A549 (cell line): ENCODE results near the gene GIMAP5. TPM values are rescaled to one million over a fixed set of nuclear protein-coding genes. Genes with fewer than 3 reads are reported as not detected.

Source experiments
- ATAC-seq, 2 experiments: fragments of 200-7000 bp in 1 of 2; fragments of >200 bp in 1 of 2; cut with Nextera tagmentation in 1 of 2; cut with Tn5 transposase in 1 of 2; 3 replicates each; pipeline versions ENCODE4 v1.8.0 to v1.9.1; 2018 to 2020; ENCODE audit warnings: mild to moderate bottlenecking in 1 of 2, moderate library complexity in 1 of 2
- CTCF ChIA-PET: fragments of 300-600 bp; sonication (Branson Sonifier 250); formaldehyde crosslinking; extraction: SDS; loops from one replicate; lab custom pipeline; 2021; ENCODE audit warnings: antibody characterized with exemption, inconsistent platforms; lab: Yijun Ruan, JAX
- POLR2A ChIA-PET: fragments of 350-600 bp; formaldehyde crosslinking; extraction: SDS; loops from one replicate; lab custom pipeline; 2021; ENCODE audit warnings: antibody characterized with exemption, inconsistent platforms; lab: Yijun Ruan, JAX
- DNase-seq, 2 experiments: peaks; one replicate each; pipeline versions ENCODE4 v3.0.0 to v3.0.0-alpha.2; 2011 to 2016; ENCODE audit warnings: low read depth in 1 of 2, low spot score in 1 of 2
- FAIRE-seq: peaks from 2 replicates; lab custom pipeline; 2011; peaks lifted over from hg19 to GRCh38; lab: Jason Lieb, UNC
- H3K27ac ChIP-seq, 2 experiments: fragments of >200 bp; sonication (Bioruptor Twin); formaldehyde crosslinking; 3 replicates each; pipeline ENCODE4 v1.5.1; 2016 to 2017
- H3K4me1 ChIP-seq: fragments of >200 bp; sonication (Bioruptor Twin); formaldehyde crosslinking; 3 replicates; pipeline ENCODE4 v1.6.1; 2016
- H3K4me2 ChIP-seq: fragments of >200 bp; sonication (Bioruptor Twin); formaldehyde crosslinking; 3 replicates; pipeline ENCODE4 v1.6.1; 2016
- H3K4me3 ChIP-seq: fragments of >200 bp; sonication (Bioruptor Twin); formaldehyde crosslinking; 3 replicates; pipeline ENCODE4 v1.5.1; 2016
- H3K9me3 ChIP-seq: fragments of >200 bp; sonication (Bioruptor Twin); formaldehyde crosslinking; 3 replicates; pipeline ENCODE4 v1.6.1; 2016
- BHLHE40 ChIP-seq: IDR thresholded peaks from 2 replicates; pipeline ENCODE4 v1.6.1; 2012; ENCODE audit warnings: low read depth, low read length, inconsistent platforms
- CBX2 ChIP-seq: fragments of 200-600 bp; sonication (generic); IDR thresholded peaks from 2 replicates; pipeline ENCODE4 v1.6.1; 2016; ENCODE audit warnings: low read depth, mild to moderate bottlenecking, borderline replicate concordance
- CHD4 ChIP-seq: fragments of 200-600 bp; sonication (generic); IDR thresholded peaks from 2 replicates; pipeline ENCODE4 v1.6.1; 2016; ENCODE audit warnings: antibody characterized with exemption, mild to moderate bottlenecking, borderline replicate concordance
- EHF ChIP-seq: fragments of 250-450 bp; sonication (Bioruptor Pico); IDR thresholded peaks from 2 replicates; pipeline ENCODE4 v1.5.0; 2020; ENCODE audit warnings: mild to moderate bottlenecking
- EHMT2 ChIP-seq: fragments of 200-600 bp; sonication (generic); IDR thresholded peaks from 2 replicates; pipeline ENCODE4 v1.6.1; 2016; ENCODE audit warnings: antibody characterized with exemption, low read depth, mild to moderate bottlenecking, moderate library complexity
- EP300 ChIP-seq, 2 experiments: fragments of >200 bp; sonication (Bioruptor Twin); formaldehyde crosslinking; IDR thresholded peaks; 2 replicates in 1 of 2; 3 replicates in 1 of 2; pipeline ENCODE4 v1.6.1; 2016 to 2017
- FOXS1 ChIP-seq: fragments of 250-450 bp; sonication (Bioruptor Pico); IDR thresholded peaks from 2 replicates; pipeline ENCODE4 v1.5.0; 2020; ENCODE audit warnings: mild to moderate bottlenecking, moderate library complexity
- HEYL ChIP-seq: fragments of 250-450 bp; sonication (Bioruptor Pico); IDR thresholded peaks from 2 replicates; pipeline ENCODE4 v1.8.0; 2021; ENCODE audit warnings: mild to moderate bottlenecking, moderate library complexity
- HOXA7 ChIP-seq: fragments of 250-450 bp; sonication (Bioruptor Pico); IDR thresholded peaks from 2 replicates; pipeline ENCODE4 v1.5.0; 2020; ENCODE audit warnings: mild to moderate bottlenecking, moderate library complexity
- HOXB5 ChIP-seq: fragments of 250-450 bp; sonication (Bioruptor Pico); IDR thresholded peaks from 2 replicates; pipeline ENCODE4 v1.5.0; 2020; ENCODE audit warnings: mild to moderate bottlenecking, moderate library complexity
- JUN ChIP-seq, 2 experiments: fragments of >200 bp; sonication (Bioruptor Twin); formaldehyde crosslinking; IDR thresholded peaks; 2 replicates in 1 of 2; 3 replicates in 1 of 2; pipeline ENCODE4 v1.6.1; 2016 to 2017
- JUNB ChIP-seq: fragments of >200 bp; sonication (Bioruptor Twin); formaldehyde crosslinking; IDR thresholded peaks from 2 replicates; pipeline ENCODE4 v1.6.1; 2016
- KDM5A ChIP-seq: fragments of 200-600 bp; sonication (generic); IDR thresholded peaks from 2 replicates; pipeline ENCODE4 v1.6.1; 2016; ENCODE audit warnings: antibody characterized with exemption, mild to moderate bottlenecking
- MAZ ChIP-seq: fragments of 150-350 bp; IDR thresholded peaks from 2 replicates; pipeline ENCODE4 v1.6.1; 2014; ENCODE audit warnings: antibody characterized with exemption, low read depth, low read length, borderline replicate concordance
- NFE2L2 ChIP-seq: fragments of 150-350 bp; conservative IDR thresholded peaks from 2 replicates; pipeline ENCODE4 v1.6.1; 2014; ENCODE audit warnings: low read length
- NR3C1 ChIP-seq: fragments of >200 bp; sonication (Bioruptor Twin); formaldehyde crosslinking; IDR thresholded peaks from 3 replicates; pipeline ENCODE4 v1.6.1; 2017
- PHF8 ChIP-seq: fragments of 200-600 bp; sonication (generic); IDR thresholded peaks from 2 replicates; pipeline ENCODE4 v1.6.1; 2016; ENCODE audit warnings: low read depth, mild to moderate bottlenecking, antibody characterized with exemption, moderate library complexity, borderline replicate concordance
- POLR2A ChIP-seq: IDR thresholded peaks from 2 replicates; pipeline ENCODE4 v1.6.1; 2012; ENCODE audit warnings: mild to moderate bottlenecking, low read length
- RAD21 ChIP-seq, 2 experiments: fragments of >200 bp in 1 of 2; sonication (Bioruptor Twin) in 1 of 2; formaldehyde crosslinking in 1 of 2; IDR thresholded peaks in 1 of 2; conservative IDR thresholded peaks in 1 of 2; 2 replicates in 1 of 2; 3 replicates in 1 of 2; pipeline ENCODE4 v1.6.1; 2012 to 2018; ENCODE audit warnings: inconsistent platforms in 1 of 2
- RARB ChIP-seq: fragments of 250-450 bp; sonication (Bioruptor Pico); IDR thresholded peaks from 2 replicates; pipeline ENCODE4 v1.8.0; 2021; ENCODE audit warnings: mild to moderate bottlenecking, moderate library complexity
- RFX5 ChIP-seq: fragments of 450-650 bp; IDR thresholded peaks from 2 replicates; pipeline ENCODE4 v1.7.1; 2014; ENCODE audit warnings: antibody characterized with exemption, mild to moderate bottlenecking, moderate library complexity
- TFCP2L1 ChIP-seq: fragments of 250-450 bp; sonication (Bioruptor Pico); IDR thresholded peaks from 2 replicates; pipeline ENCODE4 v1.5.0; 2021; ENCODE audit warnings: mild to moderate bottlenecking
- ZC3H11A ChIP-seq: fragments of 450-650 bp; IDR thresholded peaks from 2 replicates; pipeline ENCODE4 v1.6.1; 2014; ENCODE audit warnings: antibody characterized with exemption, mild to moderate bottlenecking
- WGBS: methylation state at CpG from one replicate; pipeline ENCODE4 v1.1.6; 2017; ENCODE audit errors: missing lambda C conversion rate; 5-methylcytosine and 5-hydroxymethylcytosine counted together
- polyA plus RNA-seq, 4 experiments: library from polyadenylated mRNA; depleted of rRNA in 3 of 4; stranded (reverse); fragments of >200 nt; fragmentation: RNase III in 1 of 4; extraction: RNeasy Plus Mini Kit Qiagen cat#74134 plus additional on column Dnase treatment in 1 of 4; gene quantifications; 2 replicates in 3 of 4; 3 replicates in 1 of 4; pipeline ENCODE4 v1.2.3, GENCODE V29; 2011 to 2017
- TF ChIP-seq, protein P1 (sequence below): fragments of 250-450 bp; sonication (Bioruptor Pico); IDR thresholded peaks from 2 replicates; pipeline ENCODE4 v1.5.0; 2020; ENCODE audit warnings: low read depth, mild to moderate bottlenecking, moderate library complexity
- TF ChIP-seq, protein P2 (sequence below): IDR thresholded peaks from 2 replicates; pipeline ENCODE4 v1.6.1; 2012; ENCODE audit warnings: low read depth, borderline replicate concordance
- TF ChIP-seq, protein P3 (sequence below): fragments of 150-350 bp; IDR thresholded peaks from 2 replicates; pipeline ENCODE4 v1.6.1; 2014; ENCODE audit warnings: low read depth, mild to moderate bottlenecking, low read length
- TF ChIP-seq, protein P4 (sequence below): fragments of >200 bp; sonication (Bioruptor Twin); formaldehyde crosslinking; IDR thresholded peaks from 2 replicates; pipeline ENCODE4 v1.6.1; 2016

Gene GIMAP5
- polyA plus RNA-seq, 2 of the 4 experiments (the other 2 are of a cell fraction), result not detected

DNA sequence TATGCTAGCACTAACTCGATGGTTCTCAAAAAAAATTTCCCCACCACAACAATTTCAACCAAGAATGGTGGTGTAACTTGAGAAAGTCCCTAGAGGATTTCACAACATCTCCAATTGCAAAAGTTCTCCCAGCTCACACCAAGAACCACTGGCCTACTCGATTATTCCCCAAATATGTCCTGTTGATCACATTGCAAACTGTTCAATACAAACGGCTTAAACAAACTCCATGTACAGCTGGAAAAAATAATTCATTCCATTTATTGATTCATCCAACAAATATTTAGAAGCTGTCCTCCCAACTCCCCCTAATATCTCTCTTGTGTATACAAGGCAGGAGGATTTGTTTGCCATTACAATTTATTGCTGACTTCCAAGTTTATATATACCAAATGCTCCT lies 43.9 kb downstream of the GIMAP5 start (continued):
- TF ChIP-seq, protein P1, sequence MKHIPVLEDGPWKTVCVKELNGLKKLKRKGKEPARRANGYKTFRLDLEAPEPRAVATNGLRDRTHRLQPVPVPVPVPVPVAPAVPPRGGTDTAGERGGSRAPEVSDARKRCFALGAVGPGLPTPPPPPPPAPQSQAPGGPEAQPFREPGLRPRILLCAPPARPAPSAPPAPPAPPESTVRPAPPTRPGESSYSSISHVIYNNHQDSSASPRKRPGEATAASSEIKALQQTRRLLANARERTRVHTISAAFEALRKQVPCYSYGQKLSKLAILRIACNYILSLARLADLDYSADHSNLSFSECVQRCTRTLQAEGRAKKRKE, result no peak
- TF ChIP-seq CHD4 (no peak), NR3C1 (no peak), NFE2L2 (no peak), PHF8 (no peak)

DNA sequence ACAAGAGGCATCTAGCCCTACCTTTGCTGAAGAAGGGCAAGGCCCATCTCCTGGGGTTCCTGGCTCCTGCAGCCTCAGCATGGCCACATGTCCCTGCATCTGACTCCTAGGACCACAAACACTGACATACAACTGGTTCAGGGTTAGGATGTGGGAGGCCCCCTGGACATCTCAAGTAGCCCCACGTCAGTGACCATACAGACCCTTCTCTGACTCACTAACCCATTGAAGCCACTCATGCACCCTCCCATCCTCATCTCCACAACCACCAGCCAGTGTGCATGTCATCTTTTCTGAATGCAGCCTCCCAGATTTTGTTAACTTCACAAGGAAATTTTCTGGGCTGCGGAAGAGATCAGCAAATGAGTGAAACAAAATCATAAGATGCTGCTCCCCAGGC lies 44.7 kb downstream of the GIMAP5 start:
- TF ChIP-seq BHLHE40, result no peak
- no peak for TF ChIP-seq NFE2L2
- ChIA-PET POLR2A (no interaction called here), CTCF (no interaction called here)
- H3K27ac ChIP-seq, result no peak overlapping the region
- no peak overlapping the region for H3K4me3 ChIP-seq
- DNase-seq (no peak), ATAC-seq (no peak), FAIRE-seq (no peak)
- WGBS, result 66% methylated on average over 2 of the region's 2 CpGs
- H3K4me2 ChIP-seq, result no peak overlapping the region
- no peaks in the 10 kb centered on the region for H3K9me3 ChIP-seq
- 0 out of 3 replicates have a peak, but pooled peaks cover 12% of the 10 kb centered on the region for H3K4me1 ChIP-seq

DNA sequence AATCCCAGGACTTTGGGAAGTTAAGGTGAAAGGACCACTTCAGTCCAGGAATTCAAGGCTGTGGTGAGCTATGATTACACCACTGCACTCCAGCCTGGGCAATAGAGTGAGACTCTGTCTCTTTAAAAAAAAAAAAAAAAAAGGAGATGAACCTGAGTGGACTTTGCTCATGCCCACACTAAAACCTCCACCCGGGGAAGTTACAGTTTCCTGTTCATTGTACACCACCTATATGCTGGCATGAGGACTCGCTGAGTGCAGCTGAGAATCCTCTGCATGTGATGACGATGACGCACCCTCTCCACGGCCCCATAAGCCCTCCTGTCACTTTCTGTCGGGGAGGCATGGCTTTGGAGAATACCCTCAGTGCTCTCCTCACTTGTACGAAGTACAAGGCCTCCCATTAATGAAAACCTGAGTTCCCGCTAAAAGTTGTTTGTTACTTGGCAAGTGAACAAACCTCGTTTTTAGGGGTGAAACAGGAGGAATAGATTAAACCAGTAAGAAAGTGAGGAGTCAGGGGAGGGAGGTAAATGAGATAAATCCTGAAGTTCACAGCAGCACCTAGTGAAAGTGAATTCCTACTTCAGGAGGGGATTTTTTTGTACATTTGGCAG lies 47.0 kb downstream of the GIMAP5 start:
- 0 out of 3 replicates have a peak, but pooled peaks cover 12% of the 10 kb centered on the region for H3K4me1 ChIP-seq
- H3K4me2 ChIP-seq, result peak overlapping the region; percentile 48
- TF ChIP-seq RFX5 (no peak), EP300 (IDR thresholded peaks at IDR 0.05) (no peak), TFCP2L1 (CRISPR knock-in tag) (no peak), KDM5A (no peak), JUNB (no peak), POLR2A (no peak)
- TF ChIP-seq, all 56 proteins: peak for 0
- Histone ChIP-seq H3K9me3 (no peaks in the 10 kb centered on the region), H3K27ac (no peak overlapping the region), H3K4me3 (no peak overlapping the region)
- DNase-seq (peak in 1 of 2 experiments; percentile 12), ATAC-seq (peak in 1 of 2 experiments; percentile 47; a peak in 3 of 6 replicates), FAIRE-seq (no peak)
- POLR2A ChIA-PET, result no interaction called here
- CTCF ChIA-PET, result interaction anchor here (0.6 to 0.7 kb wide), 2 partner anchors 85 to 1689 kb away, joined by 3 read pairs; no protein-coding TSS in a partner anchor
- WGBS, result 40% methylated on average over 9 of the region's 9 CpGs

DNA sequence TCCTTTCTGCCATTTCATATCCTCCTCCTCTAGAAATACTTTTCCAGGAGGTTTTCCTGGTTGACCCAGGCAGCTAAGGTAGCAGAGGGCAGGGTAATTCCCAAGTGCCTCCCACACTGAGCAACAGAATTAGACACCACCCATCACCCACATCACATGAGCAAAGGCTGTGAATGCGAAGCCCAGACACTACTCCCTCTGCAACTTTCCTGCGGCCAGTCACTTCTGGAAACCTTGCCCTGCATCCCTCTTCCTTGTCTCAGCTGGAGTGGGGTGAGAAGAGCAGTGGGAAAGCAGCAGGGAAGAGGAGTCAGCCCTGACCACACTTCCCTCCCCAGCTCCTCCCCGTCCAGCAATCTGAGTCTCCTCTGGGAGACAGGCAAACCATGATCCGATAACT lies 47.7 kb downstream of the GIMAP5 start:
- H3K4me1 ChIP-seq, result 0 out of 3 replicates have a peak, but pooled peaks cover 12% of the 10 kb centered on the region
- DNase-seq, result no peak
- H3K4me2 ChIP-seq, result no peak overlapping the region
- peak in 1 of 2 experiments; percentile 50; a peak in 3 of 6 replicates for ATAC-seq
- TF ChIP-seq RARB, result no peak
- TF ChIP-seq EHF (CRISPR knock-in tag), result no peak
- TF ChIP-seq NFE2L2, result no peak
- no peak for TF ChIP-seq MAZ
- TF ChIP-seq, protein P2, sequence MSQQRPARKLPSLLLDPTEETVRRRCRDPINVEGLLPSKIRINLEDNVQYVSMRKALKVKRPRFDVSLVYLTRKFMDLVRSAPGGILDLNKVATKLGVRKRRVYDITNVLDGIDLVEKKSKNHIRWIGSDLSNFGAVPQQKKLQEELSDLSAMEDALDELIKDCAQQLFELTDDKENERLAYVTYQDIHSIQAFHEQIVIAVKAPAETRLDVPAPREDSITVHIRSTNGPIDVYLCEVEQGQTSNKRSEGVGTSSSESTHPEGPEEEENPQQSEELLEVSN, result no peak
- no peak for TF ChIP-seq JUN (IDR thresholded peaks at IDR 0.05)
- no peak for TF ChIP-seq CBX2
- TF ChIP-seq RAD21 (conservative IDR thresholded peaks at IDR 0.05 in 1 of 2, IDR thresholded peaks at IDR 0.05 in 1 of 2), result no peak
- TF ChIP-seq FOXS1 (CRISPR knock-in tag), result no peak
- TF ChIP-seq HOXA7 (CRISPR knock-in tag), result no peak
- TF ChIP-seq EP300 (IDR thresholded peaks at IDR 0.05), result no peak
- no peak for TF ChIP-seq HOXB5 (CRISPR knock-in tag)
- TF ChIP-seq EHMT2, result no peak
- TF ChIP-seq, protein P3, sequence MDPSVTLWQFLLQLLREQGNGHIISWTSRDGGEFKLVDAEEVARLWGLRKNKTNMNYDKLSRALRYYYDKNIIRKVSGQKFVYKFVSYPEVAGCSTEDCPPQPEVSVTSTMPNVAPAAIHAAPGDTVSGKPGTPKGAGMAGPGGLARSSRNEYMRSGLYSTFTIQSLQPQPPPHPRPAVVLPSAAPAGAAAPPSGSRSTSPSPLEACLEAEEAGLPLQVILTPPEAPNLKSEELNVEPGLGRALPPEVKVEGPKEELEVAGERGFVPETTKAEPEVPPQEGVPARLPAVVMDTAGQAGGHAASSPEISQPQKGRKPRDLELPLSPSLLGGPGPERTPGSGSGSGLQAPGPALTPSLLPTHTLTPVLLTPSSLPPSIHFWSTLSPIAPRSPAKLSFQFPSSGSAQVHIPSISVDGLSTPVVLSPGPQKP, result no peak
- TF ChIP-seq, protein P1, result no peak
- TF ChIP-seq HEYL, result no peak
- no peak for TF ChIP-seq ZC3H11A
- TF ChIP-seq, protein P4, sequence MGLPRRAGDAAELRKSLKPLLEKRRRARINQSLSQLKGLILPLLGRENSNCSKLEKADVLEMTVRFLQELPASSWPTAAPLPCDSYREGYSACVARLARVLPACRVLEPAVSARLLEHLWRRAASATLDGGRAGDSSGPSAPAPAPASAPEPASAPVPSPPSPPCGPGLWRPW, result no peak
- no peak for TF ChIP-seq BHLHE40
- CTCF ChIA-PET, result interaction anchor here (0.7 kb wide), 1 partner anchor 387 kb away, joined by 3 read pairs; no protein-coding TSS in a partner anchor
- H3K9me3 ChIP-seq, result no peaks in the 10 kb centered on the region
- H3K27ac ChIP-seq, result no peak overlapping the region
- 72% methylated on average over 4 of the region's 4 CpGs for WGBS
- no peak overlapping the region for H3K4me3 ChIP-seq
- FAIRE-seq, result no peak
- POLR2A ChIA-PET, result no interaction called here
